Measurements from ENCODE around the gene RCAN3.

The RCAN3 gene

GRCh38 chr1:24544239-24544638, 41.6 kb downstream of the RCAN3 start:
- 0 out of 2 replicates have a peak, but pooled peaks have one; percentile 12 for TF ChIP-seq ISL1 (CRISPR knock-in tag; IDR thresholded peaks at IDR 0.05)
- no peak for TF ChIP-seq CSRNP3 (CRISPR knock-in tag; IDR thresholded peaks at IDR 0.05)
- TF ChIP-seq ZFP30 (CRISPR knock-in tag; IDR thresholded peaks at IDR 0.05) = no peak
- TF ChIP-seq OSR1 (CRISPR knock-in tag; IDR thresholded peaks at IDR 0.05) = peak; percentile 61; the same call in 1 of the 2 replicates
- TF ChIP-seq TCF4 (CRISPR knock-in tag; IDR thresholded peaks at IDR 0.05; ENCODE audit: borderline replicate concordance) = no peak
- 0 out of 2 replicates have a peak, but pooled peaks have one; percentile 38 for TF ChIP-seq ZC3H10 (CRISPR knock-in tag; IDR thresholded peaks at IDR 0.05)
- TF ChIP-seq ZFP3 (CRISPR knock-in tag; IDR thresholded peaks at IDR 0.05) = 0 out of 2 replicates have a peak, but pooled peaks have one; percentile 68
- no peak for ATAC-seq

GRCh38 chr1:24545662-24546061, 43.0 kb downstream of the RCAN3 start:
- no peak for TF ChIP-seq ZNF70 (CRISPR knock-in tag; IDR thresholded peaks at IDR 0.05)
- no peak for TF ChIP-seq TOX (CRISPR knock-in tag; IDR thresholded peaks at IDR 0.05; ENCODE audit: borderline replicate concordance)
- TF ChIP-seq ZNF565 (CRISPR knock-in tag; conservative IDR thresholded peaks at IDR 0.05; ENCODE audit: low read depth) = no peak
- TF ChIP-seq ESRRG (CRISPR knock-in tag; IDR thresholded peaks at IDR 0.05) = no peak
- TF ChIP-seq CSRNP3 (CRISPR knock-in tag; IDR thresholded peaks at IDR 0.05) = no peak
- no peak for TF ChIP-seq BACH2 (CRISPR knock-in tag; IDR thresholded peaks at IDR 0.05; ENCODE audit: borderline replicate concordance)
- no peak for TF ChIP-seq CSDC2 (CRISPR knock-in tag; IDR thresholded peaks at IDR 0.05)
- no peak for TF ChIP-seq ZNF8 (CRISPR knock-in tag; IDR thresholded peaks at IDR 0.05)
- no peak for TF ChIP-seq OSR1 (CRISPR knock-in tag; IDR thresholded peaks at IDR 0.05)
- no peak for TF ChIP-seq ZC3H10 (CRISPR knock-in tag; IDR thresholded peaks at IDR 0.05)
- TF ChIP-seq CREB5 (CRISPR knock-in tag; IDR thresholded peaks at IDR 0.05; ENCODE audit: low read depth) = no peak
- ATAC-seq = no peak

- no peak for ATAC-seq
- no peak for TF ChIP-seq PATZ1 (CRISPR knock-in tag; IDR thresholded peaks at IDR 0.05; ENCODE audit: borderline replicate concordance)
- TF ChIP-seq ZFP3 (CRISPR knock-in tag; IDR thresholded peaks at IDR 0.05) = no peak
- no peak for TF ChIP-seq ZNF70 (CRISPR knock-in tag; IDR thresholded peaks at IDR 0.05)
Observed at GRCh38 chr1:24547195-24547594, 44.6 kb downstream of the RCAN3 start.

- no peak for ATAC-seq
- no peak for TF ChIP-seq ZNF565 (CRISPR knock-in tag; conservative IDR thresholded peaks at IDR 0.05; ENCODE audit: low read depth)
- no peak for TF ChIP-seq ZFP30 (CRISPR knock-in tag; IDR thresholded peaks at IDR 0.05)
- TF ChIP-seq BACH2 (CRISPR knock-in tag; IDR thresholded peaks at IDR 0.05; ENCODE audit: borderline replicate concordance) = no peak
- no peak for TF ChIP-seq PATZ1 (CRISPR knock-in tag; IDR thresholded peaks at IDR 0.05; ENCODE audit: borderline replicate concordance)
- no peak for TF ChIP-seq TSHZ2 (CRISPR knock-in tag; IDR thresholded peaks at IDR 0.05)
- no peak for TF ChIP-seq SNAI2 (CRISPR knock-in tag; IDR thresholded peaks at IDR 0.05)
- no peak for TF ChIP-seq OSR1 (CRISPR knock-in tag; IDR thresholded peaks at IDR 0.05)
- TF ChIP-seq TOX (CRISPR knock-in tag; IDR thresholded peaks at IDR 0.05; ENCODE audit: borderline replicate concordance) = no peak
- no peak for TF ChIP-seq CSRNP3 (CRISPR knock-in tag; IDR thresholded peaks at IDR 0.05)
- TF ChIP-seq ESRRG (CRISPR knock-in tag; IDR thresholded peaks at IDR 0.05) = no peak
- no peak for TF ChIP-seq TCF4 (CRISPR knock-in tag; IDR thresholded peaks at IDR 0.05; ENCODE audit: borderline replicate concordance)
- no peak for TF ChIP-seq ZNF8 (CRISPR knock-in tag; IDR thresholded peaks at IDR 0.05)
- TF ChIP-seq PPARA (CRISPR knock-in tag; IDR thresholded peaks at IDR 0.05; ENCODE audit: borderline replicate concordance) = no peak
- no peak for TF ChIP-seq ARNTL (CRISPR knock-in tag; IDR thresholded peaks at IDR 0.05; ENCODE audit: borderline replicate concordance, low read depth)
- no peak for TF ChIP-seq ZNF70 (CRISPR knock-in tag; IDR thresholded peaks at IDR 0.05)
- TF ChIP-seq GLIS3 (CRISPR knock-in tag; IDR thresholded peaks at IDR 0.05) = no peak
Observed at GRCh38 chr1:24548070-24548469, 45.4 kb downstream of the RCAN3 start.
